NCI-H2107 (cell line): ENCODE results near the gene TRERF1.
"Not testable (repeated sequence)": the region's sequence is repeated elsewhere in the genome, so short reads cannot be mapped to it uniquely, and the experiment has no call there.

Source experiments
- DNase-seq: peaks from one replicate; lab custom pipeline; 2025; lab: John Stamatoyannopoulos, UW

Gene TRERF1, protein sequence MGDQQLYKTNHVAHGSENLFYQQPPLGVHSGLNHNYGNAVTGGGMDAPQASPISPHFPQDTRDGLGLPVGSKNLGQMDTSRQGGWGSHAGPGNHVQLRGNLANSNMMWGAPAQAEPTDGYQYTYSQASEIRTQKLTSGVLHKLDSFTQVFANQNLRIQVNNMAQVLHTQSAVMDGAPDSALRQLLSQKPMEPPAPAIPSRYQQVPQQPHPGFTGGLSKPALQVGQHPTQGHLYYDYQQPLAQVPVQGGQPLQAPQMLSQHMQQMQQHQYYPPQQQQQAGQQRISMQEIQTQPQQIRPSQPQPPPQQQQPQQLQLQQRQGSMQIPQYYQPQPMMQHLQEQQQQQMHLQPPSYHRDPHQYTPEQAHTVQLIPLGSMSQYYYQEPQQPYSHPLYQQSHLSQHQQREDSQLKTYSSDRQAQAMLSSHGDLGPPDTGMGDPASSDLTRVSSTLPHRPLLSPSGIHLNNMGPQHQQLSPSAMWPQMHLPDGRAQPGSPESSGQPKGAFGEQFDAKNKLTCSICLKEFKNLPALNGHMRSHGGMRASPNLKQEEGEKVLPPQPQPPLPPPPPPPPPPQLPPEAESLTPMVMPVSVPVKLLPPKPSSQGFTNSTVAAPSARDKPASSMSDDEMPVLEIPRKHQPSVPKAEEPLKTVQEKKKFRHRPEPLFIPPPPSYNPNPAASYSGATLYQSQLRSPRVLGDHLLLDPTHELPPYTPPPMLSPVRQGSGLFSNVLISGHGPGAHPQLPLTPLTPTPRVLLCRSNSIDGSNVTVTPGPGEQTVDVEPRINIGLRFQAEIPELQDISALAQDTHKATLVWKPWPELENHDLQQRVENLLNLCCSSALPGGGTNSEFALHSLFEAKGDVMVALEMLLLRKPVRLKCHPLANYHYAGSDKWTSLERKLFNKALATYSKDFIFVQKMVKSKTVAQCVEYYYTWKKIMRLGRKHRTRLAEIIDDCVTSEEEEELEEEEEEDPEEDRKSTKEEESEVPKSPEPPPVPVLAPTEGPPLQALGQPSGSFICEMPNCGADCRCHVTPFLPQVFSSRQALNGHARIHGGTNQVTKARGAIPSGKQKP (N-terminal part only)

DNA sequence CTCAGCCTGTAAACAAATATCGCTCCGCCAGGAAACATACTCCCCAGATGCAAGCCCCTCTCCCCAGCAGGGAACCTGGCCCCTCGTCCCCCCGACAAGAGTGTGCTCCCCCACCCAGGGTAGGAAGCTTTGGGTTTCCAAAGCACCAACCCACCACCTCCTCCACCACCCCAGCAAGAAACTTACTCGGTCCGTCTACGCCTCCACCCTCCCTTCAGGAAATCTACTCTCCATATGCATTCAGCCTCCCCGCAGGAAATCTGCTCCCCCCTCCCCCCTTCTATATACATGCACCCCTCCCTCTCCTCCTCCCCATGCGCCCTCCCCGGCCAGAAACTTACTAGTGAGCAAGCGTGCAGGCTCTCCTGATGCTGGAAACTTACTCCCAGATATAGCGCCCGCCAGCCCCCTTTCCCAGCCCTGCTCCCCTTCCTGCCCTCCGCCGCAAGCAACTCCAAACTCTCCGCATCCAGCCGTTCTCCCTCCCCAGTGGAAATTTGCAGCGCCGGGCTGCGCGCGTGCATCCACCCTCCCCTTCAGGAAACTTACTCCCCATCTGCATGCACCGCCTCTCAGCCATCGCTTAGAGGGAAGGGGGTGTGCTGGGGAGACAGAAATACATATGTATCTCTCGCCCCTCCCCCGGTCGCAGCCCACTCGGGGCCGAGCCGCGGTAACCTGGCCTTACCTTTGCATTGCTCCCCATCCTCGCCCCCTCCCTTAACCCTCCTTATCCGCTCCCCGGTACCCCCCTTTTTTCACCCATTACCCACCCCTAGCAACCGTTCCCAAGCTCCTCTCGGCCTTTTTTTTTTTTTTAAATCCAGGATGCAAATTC lies at the start of gene TRERF1:
Gene TRERF1, minus strand, starts transcription at position 594 of the 838 bp plus-strand sequence. CDS start 182,336 bp downstream, outside the sequence.
- DNase-seq: peak; percentile 69

GRCh38 chr6:42498473-42499128 lies 46.9 kb upstream of the TRERF1 start:
- DNase-seq: no peak

DNA sequence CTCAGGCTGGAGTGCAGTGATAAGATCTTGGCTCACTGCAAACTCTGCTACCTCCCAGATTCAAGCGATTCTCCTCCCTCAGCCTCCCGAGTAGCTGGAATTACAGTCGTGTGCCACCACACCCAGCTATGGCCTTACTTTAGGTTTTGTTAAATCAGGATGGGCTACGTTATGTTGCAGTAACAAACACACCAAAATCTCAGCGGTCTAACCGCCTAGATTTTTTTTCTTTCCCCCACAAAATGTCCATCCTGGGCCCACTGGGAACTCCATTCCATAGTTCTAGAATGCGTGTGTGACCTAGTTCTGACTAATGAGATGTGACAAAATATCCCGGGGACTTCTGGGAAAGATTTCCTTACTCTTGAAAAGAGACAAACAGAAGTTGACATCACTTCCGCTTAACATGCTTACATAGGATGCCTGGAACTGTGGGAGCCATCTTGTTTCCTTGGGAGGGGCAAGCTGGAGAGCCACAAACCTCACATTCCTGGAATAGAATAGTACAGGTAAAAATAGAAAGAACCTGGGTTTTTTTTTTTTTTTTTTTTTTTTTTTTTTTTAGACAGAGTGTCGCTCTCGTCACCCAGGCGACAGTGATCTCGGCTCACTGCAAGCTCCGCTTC lies 42.3 kb upstream of the TRERF1 start:
- no peak for DNase-seq

DNA sequence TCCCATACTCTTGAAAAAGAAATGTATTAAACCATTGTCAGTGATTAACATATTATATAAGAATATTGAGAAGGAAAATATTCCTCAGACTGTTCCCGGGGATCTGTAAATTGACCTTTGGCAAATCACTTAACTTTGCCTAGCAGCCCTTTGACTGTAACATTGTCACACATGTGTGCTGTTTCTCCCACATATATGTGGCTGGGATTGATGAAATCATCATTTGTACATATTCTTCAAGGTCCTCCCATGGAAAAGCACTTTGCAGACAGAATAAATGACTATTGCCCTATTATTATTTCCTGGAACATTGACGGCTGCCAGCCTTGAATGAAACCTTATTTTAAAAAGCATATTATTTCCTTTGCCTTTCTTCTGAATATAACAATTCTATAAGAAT lies 36.4 kb upstream of the TRERF1 start:
- DNase-seq: no peak

- DNase-seq: no peak
Measured at GRCh38 chr6:42484261-42484660, 32.5 kb upstream of the TRERF1 start.

DNA sequence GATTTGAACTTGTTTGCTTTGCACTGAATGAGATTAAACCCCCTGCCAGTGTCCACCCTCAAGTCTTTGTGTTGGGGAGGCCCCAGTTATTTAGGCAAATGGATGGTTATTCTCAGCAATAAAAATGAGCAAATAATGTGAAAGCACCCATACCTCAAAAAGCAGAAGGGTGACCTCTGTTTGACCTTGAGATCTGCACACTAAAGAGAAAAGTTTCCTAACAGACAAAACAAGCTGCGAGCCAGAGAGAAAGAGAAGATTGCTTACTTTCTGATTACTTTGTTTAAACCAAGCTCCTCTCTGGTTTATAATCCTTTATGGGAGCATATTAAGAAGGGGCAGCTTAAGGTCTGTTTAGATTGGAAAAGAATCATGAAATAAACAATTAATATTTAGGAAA lies 30.4 kb upstream of the TRERF1 start:
- no peak for DNase-seq

DNA sequence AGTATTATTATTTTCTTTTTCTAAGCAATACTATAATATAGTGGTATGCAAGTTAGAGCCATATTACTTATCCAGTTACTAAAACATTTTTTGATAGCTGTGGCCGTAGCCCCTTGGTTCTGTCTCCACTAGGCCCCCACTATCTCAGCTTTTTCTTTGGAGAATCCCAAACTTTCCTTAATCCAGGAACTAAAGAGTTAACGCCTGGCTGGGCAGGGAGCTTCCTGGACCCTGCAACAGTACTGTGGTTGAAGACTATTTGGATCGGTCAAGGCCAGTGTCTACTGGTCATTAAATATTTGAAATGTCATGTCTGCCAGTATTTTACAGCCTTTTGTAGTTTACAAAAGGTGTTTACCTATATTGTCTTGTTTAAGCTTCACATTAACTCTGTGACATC lies 20.0 kb upstream of the TRERF1 start:
- no peak for DNase-seq

DNA sequence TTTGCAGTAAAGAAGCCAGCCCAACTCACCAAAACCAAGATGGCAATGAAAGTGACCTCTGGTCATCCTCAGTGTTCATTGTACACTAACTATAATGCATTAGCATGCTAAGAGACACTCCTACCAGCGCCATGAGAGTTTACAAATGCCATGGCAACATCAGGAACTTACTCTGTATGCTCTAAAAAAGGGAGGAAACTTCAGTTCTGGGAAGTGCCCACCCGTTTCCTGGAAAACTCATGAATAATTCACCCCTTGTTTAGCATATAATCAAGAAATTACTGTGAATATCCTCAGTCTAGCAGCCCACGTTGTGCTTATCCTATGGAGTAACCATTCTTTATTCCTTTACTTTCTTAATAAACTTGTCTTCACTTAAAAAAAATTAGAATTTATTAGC lies 19.4 kb upstream of the TRERF1 start:
- no peak for DNase-seq

DNA sequence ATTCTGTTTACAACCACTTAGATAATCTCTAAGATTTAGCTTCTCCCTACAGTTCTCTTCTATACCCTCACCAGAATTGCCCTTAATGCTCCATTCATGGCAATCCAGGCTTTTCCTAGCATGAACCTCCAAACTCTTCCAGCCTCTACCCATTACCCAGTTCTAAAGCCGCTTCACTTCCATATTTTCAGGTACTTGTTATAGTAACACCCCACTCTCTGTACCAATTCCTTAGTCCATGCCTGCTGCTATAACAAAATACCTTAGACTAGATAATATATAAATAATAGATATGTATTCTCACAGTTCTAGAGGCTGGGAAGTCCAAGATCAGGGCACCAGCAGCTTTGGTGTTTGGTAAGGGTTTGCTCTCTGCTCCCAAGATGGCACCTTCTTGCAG lies 16.5 kb upstream of the TRERF1 start:
- DNase-seq: no peak

DNA sequence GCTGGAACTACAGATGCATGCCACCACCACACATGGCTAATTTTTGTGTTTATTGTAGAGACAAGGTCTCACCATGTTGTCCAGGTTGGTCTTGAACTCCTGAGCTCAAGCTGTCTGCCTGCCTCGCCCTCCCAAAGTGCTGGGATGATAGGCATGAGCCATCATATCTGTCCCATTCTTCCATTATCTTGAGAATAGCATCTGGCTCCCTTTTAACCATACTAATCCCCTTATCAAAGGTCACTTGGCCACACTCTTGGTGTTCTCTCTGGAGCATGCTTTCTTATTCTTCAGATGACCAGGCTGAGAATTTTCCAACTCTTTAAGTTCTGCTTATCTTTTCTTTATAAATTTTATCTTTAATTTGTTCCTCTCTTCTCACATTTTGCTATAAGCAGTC lies 15.9 kb upstream of the TRERF1 start:
- DNase-seq: no peak

GRCh38 chr6:42466470-42466869 lies 14.7 kb upstream of the TRERF1 start:
- DNase-seq: not testable (repeated sequence)

GRCh38 chr6:42462474-42462972 lies 10.8 kb upstream of the TRERF1 start:
- no peak for DNase-seq

DNA sequence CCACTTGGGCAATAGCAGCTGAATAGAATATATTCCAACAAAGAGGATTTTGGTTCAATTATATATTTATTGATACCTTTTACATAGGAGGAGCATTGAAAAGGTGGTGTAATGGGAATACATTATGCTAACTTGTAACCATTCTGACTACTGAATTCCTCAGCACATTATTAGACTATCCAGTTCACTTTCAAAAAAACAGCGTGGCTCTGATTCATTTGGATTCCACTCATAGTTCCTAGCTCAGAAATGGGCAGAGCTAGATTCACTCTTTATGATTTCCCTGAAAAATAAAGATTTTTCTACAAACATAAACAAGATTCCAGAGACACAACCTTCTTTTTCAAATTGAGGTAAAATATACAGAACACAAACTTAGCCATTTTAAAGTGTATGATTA lies 9.2 kb upstream of the TRERF1 start:
- no peak for DNase-seq

DNA sequence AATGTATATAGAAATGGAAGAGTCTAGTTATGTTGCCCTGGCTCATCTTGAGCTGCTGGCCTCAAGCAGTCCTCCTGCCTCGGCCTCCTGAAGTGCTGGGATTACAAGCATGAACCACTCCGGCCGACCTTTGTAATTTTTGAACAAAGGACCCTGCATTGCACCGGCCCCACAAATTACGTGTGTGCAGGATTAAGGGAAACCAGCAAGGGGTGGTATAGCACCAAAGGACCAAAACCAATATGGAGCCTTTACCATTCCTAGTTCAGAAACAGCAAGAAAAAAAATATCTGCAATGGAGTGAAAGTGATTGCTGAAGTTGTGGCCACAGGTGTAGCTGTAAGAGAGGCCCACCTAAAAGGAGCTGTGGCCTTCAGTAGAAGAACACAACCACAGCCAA lies 8.2 kb upstream of the TRERF1 start:
- DNase-seq: no peak

GRCh38 chr6:42454428-42454791 lies 2.7 kb upstream of the TRERF1 start:
- DNase-seq: no peak

DNA sequence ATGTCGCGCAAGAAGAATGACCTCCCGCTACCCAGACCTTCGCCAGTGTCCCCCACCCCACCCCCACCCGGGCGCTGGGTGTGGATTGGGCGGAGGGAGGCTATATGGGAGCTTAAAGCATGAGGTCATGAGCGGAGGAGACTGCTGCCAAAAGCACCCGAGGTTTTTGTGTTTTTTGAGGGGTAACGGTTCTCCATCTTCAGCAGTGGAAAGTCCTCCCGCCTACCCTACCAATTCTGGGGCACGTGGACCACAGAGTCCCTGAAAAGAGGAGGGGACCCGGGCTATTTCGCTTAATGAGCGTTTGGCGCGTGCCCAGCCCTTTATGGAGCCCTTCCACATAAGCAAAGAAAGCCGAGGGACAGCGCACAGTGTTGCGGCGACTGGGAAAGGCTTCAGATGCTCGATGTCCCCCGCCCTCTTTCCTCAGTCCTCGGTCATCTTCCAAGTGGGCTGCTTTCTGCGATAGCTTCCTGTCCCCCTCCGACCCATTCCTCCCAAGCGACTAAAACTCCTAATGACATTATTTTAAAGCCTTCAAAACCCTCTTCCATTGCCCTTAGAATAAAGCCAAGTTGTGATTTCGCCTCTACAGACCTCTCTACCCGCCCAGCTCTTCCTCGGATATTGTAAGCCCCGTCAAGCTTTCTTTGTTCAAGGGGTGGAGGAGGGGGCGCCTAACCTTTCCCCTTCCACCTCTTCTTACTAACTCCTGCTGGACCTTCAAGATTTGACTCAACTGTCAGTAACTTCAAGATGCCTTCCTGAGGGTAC lies 2.1 kb upstream of the TRERF1 start:
- DNase-seq: no peak

GRCh38 chr6:42453031-42453653 lies 1.4 kb upstream of the TRERF1 start:
- peak; percentile 63 for DNase-seq

DNA sequence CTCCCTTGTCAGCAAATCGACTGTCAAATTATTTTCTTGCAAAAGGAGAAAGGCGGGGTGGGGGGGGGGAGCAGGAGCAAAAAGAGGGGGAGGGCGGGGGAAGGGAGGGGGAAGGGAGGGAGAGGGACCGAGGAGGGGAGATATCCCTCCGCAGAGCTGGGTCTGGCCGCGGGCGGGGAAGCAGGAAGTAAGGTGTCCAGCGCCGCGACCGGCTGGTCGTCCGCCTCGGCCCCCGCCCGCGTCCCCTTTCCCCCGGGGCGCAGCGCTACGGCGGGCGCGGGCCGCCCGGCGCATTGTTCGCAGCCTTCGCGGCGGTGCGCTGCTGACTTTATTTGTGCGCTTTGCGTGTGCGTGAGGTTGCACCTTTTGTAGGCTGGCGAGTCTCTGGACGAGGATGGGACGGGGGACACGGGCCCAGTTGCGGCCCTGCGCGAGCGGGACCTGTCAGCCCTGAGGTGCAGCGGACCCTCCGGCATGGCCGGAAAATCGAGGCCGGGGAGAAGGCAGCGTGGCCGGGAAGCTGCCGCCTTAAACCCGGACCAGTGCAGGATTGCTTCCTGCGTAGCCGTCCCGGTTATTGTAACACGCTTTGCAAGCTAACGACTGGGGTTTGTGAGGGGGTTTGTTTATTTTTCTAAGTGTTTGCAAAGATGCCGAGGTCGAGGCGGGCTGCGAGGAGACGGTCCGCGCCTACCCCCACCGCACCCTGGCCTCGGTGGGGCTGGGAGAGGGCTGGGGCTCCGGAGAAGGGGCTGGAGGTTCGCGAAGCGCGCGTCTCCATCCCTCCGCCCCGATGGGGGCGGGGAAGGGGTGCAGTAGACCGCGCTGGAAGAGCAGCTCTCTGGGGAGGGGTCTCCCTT lies 675 bp upstream of the TRERF1 start:
- DNase-seq: peak; percentile 60
